ENCODE results near the gene SLC35D2.

DNA sequence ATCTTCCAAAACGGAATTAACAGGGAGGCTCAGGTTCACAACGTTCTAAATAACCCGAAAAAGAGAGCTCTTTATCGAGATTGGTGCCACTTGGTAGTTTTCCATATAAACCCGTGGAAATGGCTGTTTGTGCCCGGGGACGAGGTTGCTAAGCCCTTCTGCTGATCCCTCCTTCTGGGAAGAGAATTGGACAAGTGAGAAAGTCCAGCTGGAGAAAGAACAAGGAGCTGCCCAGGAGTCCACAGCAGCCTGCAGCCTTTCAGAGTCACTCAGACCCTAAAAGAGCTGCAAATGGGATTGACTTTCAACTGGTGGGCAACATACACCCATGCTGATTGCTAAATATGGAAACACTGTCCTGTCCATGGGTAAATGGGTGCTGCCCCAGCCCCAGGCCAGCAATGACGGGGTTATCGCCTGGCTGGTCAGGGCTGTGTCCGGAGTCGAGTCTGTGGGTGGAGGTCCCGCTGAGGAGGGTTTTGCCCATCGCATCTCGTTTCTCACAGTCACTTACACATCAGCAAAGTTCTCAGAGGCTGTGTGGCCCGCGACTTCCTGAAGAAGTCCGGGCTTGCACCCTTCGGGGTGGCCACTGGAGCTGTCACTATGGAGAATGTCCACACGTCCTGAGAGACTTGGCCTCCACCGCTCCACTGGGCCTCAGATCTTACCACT is 40.8 kb downstream of the SLC35D2 start:
- TF ChIP-seq CTCF (IDR thresholded peaks at IDR 0.05) (no peak), POLR2A (IDR thresholded peaks at IDR 0.05) (no peak)

Data from uterus (tissue), 2 donors.